Umbilical cord (tissue), 2 donors: ENCODE data around the gene LZTR1. TPM values are rescaled to one million over a fixed set of nuclear protein-coding genes. Genes with fewer than 3 reads are reported as not detected.
"Not testable (repeated sequence)": the region's sequence is repeated elsewhere in the genome, so short reads cannot be mapped to it uniquely, and the experiment has no call there.

Source experiments
- DNase-seq: peaks from one replicate; pipeline ENCODE4 v3.0.0-alpha.2; 2015; ENCODE audit warnings: low spot score
- total RNA-seq: library from RNA; depleted of rRNA; stranded (reverse); fragments of >200 nt; gene quantifications from one replicate; pipeline ENCODE4 v1.2.3, GENCODE V29; 2014; ENCODE audit warnings: low replicate concordance; ENCODE audit not compliant: insufficient read depth

Gene LZTR1
- total RNA-seq, 1 donor from 2014 or later: 52.7 TPM

DNA sequence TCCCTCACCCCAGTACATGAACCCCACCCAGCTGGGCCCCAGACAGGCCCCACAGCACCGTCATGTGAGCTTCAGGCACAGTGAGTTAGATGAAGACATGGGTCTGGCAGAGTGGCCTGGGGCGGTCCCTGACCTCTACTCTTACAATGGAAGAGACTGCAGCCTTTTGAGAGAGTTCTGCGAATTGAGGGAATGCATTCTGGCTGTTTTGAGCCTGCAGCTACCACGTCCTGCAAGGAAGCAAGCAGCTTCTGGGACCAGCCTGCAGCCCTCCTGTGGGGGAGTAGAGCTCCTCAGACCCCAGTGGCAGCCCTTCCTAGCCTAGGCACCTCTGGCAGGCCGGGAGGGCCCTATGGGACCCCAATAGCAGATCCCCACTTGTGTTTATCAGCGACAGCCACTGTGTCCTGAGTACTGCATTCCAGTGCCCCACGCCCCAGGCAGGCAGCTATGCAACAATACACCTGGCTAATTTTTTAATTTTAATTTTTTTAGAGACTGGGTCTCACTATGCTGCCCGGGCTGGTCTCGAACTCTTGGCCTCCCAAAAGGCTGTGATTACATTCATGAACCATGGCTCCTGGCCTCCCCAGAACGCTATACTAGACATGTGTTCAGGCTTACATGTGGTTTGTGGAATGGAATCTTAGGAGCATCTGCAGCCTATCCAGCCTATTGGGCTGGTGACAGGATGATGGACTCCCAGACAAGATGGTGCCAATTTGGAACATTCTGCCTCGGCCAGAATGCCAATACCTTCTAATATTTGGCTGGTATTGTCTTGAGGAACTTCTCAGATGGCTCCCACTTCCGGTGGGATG is 51.0 kb downstream of the LZTR1 start:
- DNase-seq: no peak

DNA sequence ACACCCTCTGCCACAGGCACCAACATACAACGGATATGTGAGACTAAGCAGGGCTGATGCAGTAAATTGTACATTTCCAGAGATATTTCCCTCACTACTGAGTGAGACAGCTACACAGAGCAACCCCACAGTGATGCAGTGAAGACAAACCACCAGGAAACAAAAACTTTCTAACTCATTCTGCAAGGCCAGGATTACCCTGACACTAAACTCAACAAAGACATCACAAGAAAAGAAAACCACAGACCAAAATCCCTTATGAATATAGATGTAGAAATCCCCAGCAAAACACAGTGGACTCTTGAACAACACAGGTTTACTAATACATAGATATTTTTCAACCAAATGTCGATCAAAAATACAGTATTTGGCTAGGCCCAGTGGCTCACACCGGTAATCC is 51.8 kb downstream of the LZTR1 start:
- no peak for DNase-seq

DNA sequence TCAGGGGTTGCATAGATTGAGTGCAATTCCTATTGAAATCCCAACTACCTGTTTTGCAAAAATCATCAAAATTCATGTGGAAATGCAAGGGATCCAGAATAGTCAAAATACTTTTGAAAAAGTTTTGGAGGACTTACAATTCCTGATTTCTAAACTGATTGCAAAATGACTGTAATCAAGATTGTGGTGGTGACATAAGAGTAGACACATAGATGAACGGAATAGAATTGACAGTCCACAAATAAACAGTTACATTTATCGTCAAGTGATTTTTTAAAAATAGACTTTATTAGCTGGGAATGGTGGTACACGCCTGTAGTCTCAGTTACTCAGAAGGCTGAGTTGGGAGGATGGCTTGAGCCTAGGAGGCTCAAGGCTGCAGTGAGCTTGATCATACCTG is 52.9 kb downstream of the LZTR1 start:
- no peak for DNase-seq

DNA sequence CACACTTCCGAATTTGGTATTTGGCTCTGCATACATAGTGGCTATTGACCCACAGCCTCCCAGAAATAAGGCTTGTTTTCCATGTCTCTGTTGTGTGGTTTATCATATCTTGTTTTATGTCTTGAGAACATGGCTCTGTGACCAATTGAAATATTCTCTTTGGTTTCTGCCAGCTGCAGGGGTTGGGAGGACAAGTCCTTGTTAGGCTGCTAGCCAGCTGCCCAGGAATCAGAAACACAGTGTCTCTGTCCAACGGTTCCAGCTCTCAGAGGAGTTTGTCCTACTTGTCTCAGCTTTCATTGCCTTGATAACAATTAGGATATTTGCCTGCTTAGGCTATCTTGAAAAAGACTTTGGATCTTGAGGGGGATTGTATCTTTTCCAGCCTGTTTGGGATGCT is 56.3 kb downstream of the LZTR1 start:
- peak; percentile 64 for DNase-seq

GRCh38 chr22:21039158-21039557 is 57.1 kb downstream of the LZTR1 start:
- DNase-seq: not testable (repeated sequence)

DNA sequence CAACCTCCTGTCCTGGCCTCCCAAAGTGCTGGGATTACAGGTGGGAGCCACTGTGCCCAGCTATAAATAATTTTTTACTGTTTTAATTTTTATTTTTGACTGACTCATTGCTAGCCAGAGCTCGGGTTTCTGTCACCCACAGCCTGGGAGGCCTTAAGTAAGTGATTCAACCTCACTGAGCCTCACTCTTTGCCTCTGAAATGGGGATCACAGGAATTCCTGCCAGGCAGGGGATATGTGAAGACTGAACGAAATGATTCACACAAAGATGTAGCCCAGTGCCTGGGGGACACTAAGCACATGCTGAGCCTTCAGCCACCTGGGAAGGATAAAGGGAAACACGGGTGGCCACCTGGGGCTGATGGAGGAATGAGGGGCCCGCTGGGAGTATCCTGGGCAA is 59.8 kb downstream of the LZTR1 start:
- DNase-seq: no peak

GRCh38 chr22:21042978-21043859 is 61.1 kb downstream of the LZTR1 start:
- no peak for DNase-seq

DNA sequence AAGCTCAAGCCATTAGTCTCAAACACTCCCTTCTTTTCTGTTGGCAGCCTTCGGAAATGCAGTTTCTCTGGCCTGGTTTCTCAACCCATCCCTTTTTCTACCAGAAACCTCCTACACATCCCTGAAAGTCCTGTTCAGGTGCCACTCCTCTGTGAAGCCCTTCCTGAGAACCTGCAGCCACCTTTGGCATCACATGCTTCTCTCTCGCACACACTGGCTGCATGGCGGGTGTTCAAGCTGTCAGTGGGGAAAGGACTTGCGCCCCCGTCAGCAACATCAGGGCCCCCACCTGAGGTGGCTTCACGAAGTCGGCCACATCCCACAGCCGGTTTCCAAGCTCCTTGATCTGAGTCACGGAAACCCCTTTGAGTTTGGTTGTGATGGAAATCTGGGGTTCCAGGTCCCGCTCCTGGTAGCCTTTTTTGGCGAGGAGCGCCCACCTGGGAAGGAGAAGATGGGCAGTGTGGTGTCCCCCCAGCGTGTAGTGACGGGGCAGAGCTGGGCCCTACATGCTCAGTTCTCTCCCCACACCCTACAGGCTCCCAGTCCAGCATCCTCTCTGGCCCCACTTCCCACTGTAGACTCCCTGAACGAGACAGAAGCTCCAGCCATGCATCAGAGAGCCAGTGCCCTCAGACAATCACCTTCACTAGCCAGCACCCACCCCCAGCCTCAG is 61.9 kb downstream of the LZTR1 start:
- DNase-seq: no peak

GRCh38 chr22:21044931-21045584 is 63.0 kb downstream of the LZTR1 start:
- DNase-seq: peak; percentile 53

DNA sequence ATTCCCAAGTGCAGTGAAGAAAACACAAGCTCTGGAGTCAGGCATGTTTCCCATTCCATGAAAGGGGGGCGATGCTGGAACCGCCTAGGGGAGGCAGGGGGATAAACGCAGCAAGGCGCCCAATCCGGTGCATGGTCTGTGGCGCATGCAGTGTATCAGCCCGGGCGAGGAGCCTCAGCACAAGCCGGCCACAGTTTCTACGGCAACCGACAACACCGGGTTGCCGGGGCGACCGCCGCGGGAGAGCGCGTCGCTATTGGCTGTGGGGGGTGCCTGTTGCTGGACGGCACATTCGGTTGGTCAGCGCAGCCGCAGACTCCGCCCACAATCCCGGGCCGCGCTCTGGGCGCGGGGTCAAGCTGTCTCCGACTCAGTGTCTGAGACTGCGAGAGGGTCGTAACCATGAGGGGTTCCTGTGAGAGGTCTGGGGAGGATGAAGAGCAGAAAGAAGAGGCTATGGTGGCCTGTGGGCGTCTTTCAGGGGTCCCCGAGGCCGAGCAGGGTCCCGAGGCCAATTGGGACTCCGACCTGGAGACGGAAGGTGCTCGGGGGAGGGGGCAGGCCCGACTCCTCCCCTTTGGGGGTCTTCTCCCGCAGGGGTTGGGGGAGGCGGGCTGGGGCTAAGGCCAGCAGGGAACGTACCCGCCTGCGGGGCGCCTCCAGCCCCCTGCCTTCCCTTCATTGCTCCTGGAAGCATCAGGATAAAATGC is 63.6 kb downstream of the LZTR1 start, which contains the start of gene LRRC74B:
Gene LRRC74B (plus strand): TSS at position 362 of the 710 bp plus-strand sequence. CDS start 41 bp downstream, at position 403.
- peak; percentile 92 for DNase-seq

- no peak for DNase-seq
Measured at GRCh38 chr22:21047035-21047661, 65.1 kb downstream of the LZTR1 start.

GRCh38 chr22:21047730-21048129 is 65.6 kb downstream of the LZTR1 start:
- DNase-seq: no peak

DNA sequence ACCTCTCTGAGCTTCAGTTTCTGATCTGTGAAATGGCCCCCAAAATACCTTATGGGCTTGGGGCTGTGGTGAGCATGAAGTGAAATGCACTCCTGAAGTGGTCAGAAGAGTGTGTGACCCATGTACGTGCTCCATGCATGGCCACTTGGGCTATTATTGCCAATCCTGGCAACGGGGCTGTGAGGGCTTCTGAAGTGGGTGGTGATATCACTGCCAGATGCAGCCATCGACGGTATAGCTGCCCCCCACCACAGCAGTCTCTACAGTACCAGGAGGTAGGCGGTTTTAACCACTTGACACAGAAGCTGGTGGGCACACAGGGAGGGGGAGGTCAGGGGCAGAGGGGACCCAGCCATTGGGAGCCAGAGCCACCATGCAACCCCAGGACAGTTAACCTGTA is 66.4 kb downstream of the LZTR1 start:
- not testable (repeated sequence) for DNase-seq

Other genes starting within 250 kb of the LZTR1 start
- 5.1 TPM for gene SERPIND1, start 208.2 kb upstream of the LZTR1 start, total RNA-seq
- gene PI4KA, start 123.5 kb upstream of the LZTR1 start, total RNA-seq: 21.2 TPM
- 5.1 TPM for gene SNAP29, start 123.3 kb upstream of the LZTR1 start, total RNA-seq
- 37.1 TPM for gene CRKL, start 64.9 kb upstream of the LZTR1 start, total RNA-seq
- gene AIFM3, start 15.0 kb upstream of the LZTR1 start, total RNA-seq: not detected
- 17.6 TPM for gene THAP7, start 19.8 kb downstream of the LZTR1 start, total RNA-seq
- 3.4 TPM for gene P2RX6, start 32.9 kb downstream of the LZTR1 start, total RNA-seq
- not detected for gene SLC7A4, start 50.3 kb downstream of the LZTR1 start, total RNA-seq
- 0.24 TPM for gene LRRC74B, start 63.6 kb downstream of the LZTR1 start, total RNA-seq